CD8-positive, alpha-beta memory T cell (primary cell): Measurements from ENCODE around the gene KCNK7. TPM values are rescaled to one million over a fixed set of nuclear protein-coding genes. Genes with fewer than 3 reads are reported as not detected.

Source experiments
- polyA plus RNA-seq: library from polyadenylated mRNA; unstranded; fragments of 300-500 nt; fragmentation: Illumina TruSeq; gene quantifications from one replicate; pipeline ENCODE4 v1.2.3, GENCODE V29; 2021
- total RNA-seq, 2 experiments: library from RNA; stranded (reverse); gene quantifications; one replicate each; pipeline ENCODE4 v1.2.3, GENCODE V29; 2021

Gene KCNK7
- total and polyA plus RNA-seq, 3 experiments from 2014 or later, result 0.59 to 0.64 TPM; not detected in 1

Other genes starting within 250 kb of the KCNK7 start
- 1 to 10 TPM in 1 of 2 experiments, under 1 TPM in 1; 0.91 to 1.2 TPM for gene TIGD3, start 241.0 kb downstream of the KCNK7 start, total RNA-seq
- 0.59 TPM for gene TIGD3, start 241.0 kb downstream of the KCNK7 start, polyA plus RNA-seq
- gene SLC25A45, start 213.2 kb downstream of the KCNK7 start, total RNA-seq, result 10 to 100 TPM; 13.3 to 13.8 TPM
- gene SLC25A45, start 213.2 kb downstream of the KCNK7 start, polyA plus RNA-seq, result 14.6 TPM
- 10 to 100 TPM; 44.9 to 49.8 TPM for gene FRMD8, start 209.2 kb downstream of the KCNK7 start, total RNA-seq
- gene FRMD8, start 209.2 kb downstream of the KCNK7 start, polyA plus RNA-seq, result 60.6 TPM
- 100 to 1,000 TPM; 196 to 204 TPM for gene NEAT1, start 173.0 kb downstream of the KCNK7 start, total RNA-seq
- gene NEAT1, start 173.0 kb downstream of the KCNK7 start, polyA plus RNA-seq, result 2.7 TPM
- 1,000 to 10,000 TPM; 4,639 to 4,912 TPM for gene MALAT1, start 96.8 kb downstream of the KCNK7 start, total RNA-seq
- gene MALAT1, start 96.8 kb downstream of the KCNK7 start, polyA plus RNA-seq, result 2,529 TPM
- 10 to 100 TPM; 85.1 to 88.5 TPM for gene SCYL1, start 70.7 kb downstream of the KCNK7 start, total RNA-seq
- 42.1 TPM for gene SCYL1, start 70.7 kb downstream of the KCNK7 start, polyA plus RNA-seq
- gene LTBP3, start 37.4 kb downstream of the KCNK7 start, total RNA-seq, result 10 to 100 TPM; 33.2 to 35.4 TPM
- gene LTBP3, start 37.4 kb downstream of the KCNK7 start, polyA plus RNA-seq, result 17.9 TPM
- gene ZNRD2, start 25.3 kb downstream of the KCNK7 start, total RNA-seq, result 10 to 100 TPM; 69.6 to 77.9 TPM
- gene ZNRD2, start 25.3 kb downstream of the KCNK7 start, polyA plus RNA-seq, result 81.4 TPM
- 10 to 100 TPM; 30.8 to 34.1 TPM for gene FAM89B, start 23.3 kb downstream of the KCNK7 start, total RNA-seq
- 138 TPM for gene FAM89B, start 23.3 kb downstream of the KCNK7 start, polyA plus RNA-seq
- 100 to 1,000 TPM in 1 of 2 experiments, 10 to 100 TPM in 1; 97.3 to 100 TPM for gene EHBP1L1, start 19.7 kb downstream of the KCNK7 start, total RNA-seq
- 25.1 TPM for gene EHBP1L1, start 19.7 kb downstream of the KCNK7 start, polyA plus RNA-seq
- gene MAP3K11, start 18.4 kb upstream of the KCNK7 start, total RNA-seq, result 10 to 100 TPM; 61.6 to 65.5 TPM
- gene MAP3K11, start 18.4 kb upstream of the KCNK7 start, polyA plus RNA-seq, result 23.5 TPM
- gene PCNX3, start 20.0 kb upstream of the KCNK7 start, total RNA-seq, result 10 to 100 TPM; 46.4 to 53.1 TPM
- 8.5 TPM for gene PCNX3, start 20.0 kb upstream of the KCNK7 start, polyA plus RNA-seq
- gene SIPA1, start 42.3 kb upstream of the KCNK7 start, total RNA-seq, result 100 to 1,000 TPM; 111 to 123 TPM
- 335 TPM for gene SIPA1, start 42.3 kb upstream of the KCNK7 start, polyA plus RNA-seq
- 10 to 100 TPM; 87.3 to 89.7 TPM for gene RELA, start 67.1 kb upstream of the KCNK7 start, total RNA-seq
- 76.0 TPM for gene RELA, start 67.1 kb upstream of the KCNK7 start, polyA plus RNA-seq
- gene KAT5, start 116.5 kb upstream of the KCNK7 start, total RNA-seq, result 10 to 100 TPM; 79.9 to 87.1 TPM
- gene KAT5, start 116.5 kb upstream of the KCNK7 start, polyA plus RNA-seq, result 49.5 TPM
- 100 to 1,000 TPM; 106 to 114 TPM for gene RNASEH2C, start 125.0 kb upstream of the KCNK7 start, total RNA-seq
- gene RNASEH2C, start 125.0 kb upstream of the KCNK7 start, polyA plus RNA-seq, result 87.7 TPM
- 10 to 100 TPM; 16.2 to 17.4 TPM for gene AP5B1, start 185.2 kb upstream of the KCNK7 start, total RNA-seq
- 18.1 TPM for gene AP5B1, start 185.2 kb upstream of the KCNK7 start, polyA plus RNA-seq
- not detected for gene OVOL1, start 191.3 kb upstream of the KCNK7 start, total RNA-seq
- not detected for gene OVOL1, start 191.3 kb upstream of the KCNK7 start, polyA plus RNA-seq
- gene SNX32, start 238.2 kb upstream of the KCNK7 start, total RNA-seq, result 1 to 10 TPM; 2.0 to 2.8 TPM
- gene SNX32, start 238.2 kb upstream of the KCNK7 start, polyA plus RNA-seq, result 0.77 TPM